SHP77 treated with DMSO at 0.1 percent for 48 hours (cell line): ENCODE data around the gene CRYBA1.

ENCODE experiments used
- DNase-seq: peaks from one replicate; lab custom pipeline; 2025; lab: John Stamatoyannopoulos, UW

The CRYBA1 gene

GRCh38 chr17:29283496-29283895, 36.8 kb downstream of the CRYBA1 start:
- no peak for DNase-seq

GRCh38 chr17:29283961-29284360, 37.3 kb downstream of the CRYBA1 start:
- DNase-seq: no peak

GRCh38 chr17:29289852-29290251, 43.2 kb downstream of the CRYBA1 start:
- no peak for DNase-seq

DNA sequence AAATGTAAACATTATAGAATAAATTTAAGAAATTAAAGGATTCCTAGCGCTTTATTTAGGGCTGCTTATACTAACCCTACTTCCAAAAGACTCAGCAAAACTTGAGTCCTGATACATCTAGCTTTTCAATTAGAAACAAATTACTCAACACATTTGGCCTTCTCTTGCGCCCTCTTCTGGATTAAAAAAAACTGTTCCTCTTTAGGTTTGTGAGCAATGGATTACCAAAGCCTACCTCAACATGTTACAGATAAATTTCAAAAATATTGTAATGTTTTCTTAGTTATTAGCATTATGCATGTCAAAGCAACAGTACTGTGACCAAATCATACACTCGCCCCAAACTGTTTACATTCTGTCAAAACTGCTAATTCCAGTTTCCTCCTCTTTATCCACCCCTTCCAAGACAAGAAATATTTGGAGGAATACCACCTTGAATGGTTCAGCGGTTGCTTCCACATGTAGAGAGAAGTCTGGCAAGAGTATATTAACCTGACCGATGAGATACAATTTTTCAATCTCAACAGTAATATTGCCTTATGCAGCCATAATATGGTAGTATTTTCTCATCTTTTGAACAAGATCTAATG, 44.6 kb downstream of the CRYBA1 start:
- peak; percentile 24 for DNase-seq

DNA sequence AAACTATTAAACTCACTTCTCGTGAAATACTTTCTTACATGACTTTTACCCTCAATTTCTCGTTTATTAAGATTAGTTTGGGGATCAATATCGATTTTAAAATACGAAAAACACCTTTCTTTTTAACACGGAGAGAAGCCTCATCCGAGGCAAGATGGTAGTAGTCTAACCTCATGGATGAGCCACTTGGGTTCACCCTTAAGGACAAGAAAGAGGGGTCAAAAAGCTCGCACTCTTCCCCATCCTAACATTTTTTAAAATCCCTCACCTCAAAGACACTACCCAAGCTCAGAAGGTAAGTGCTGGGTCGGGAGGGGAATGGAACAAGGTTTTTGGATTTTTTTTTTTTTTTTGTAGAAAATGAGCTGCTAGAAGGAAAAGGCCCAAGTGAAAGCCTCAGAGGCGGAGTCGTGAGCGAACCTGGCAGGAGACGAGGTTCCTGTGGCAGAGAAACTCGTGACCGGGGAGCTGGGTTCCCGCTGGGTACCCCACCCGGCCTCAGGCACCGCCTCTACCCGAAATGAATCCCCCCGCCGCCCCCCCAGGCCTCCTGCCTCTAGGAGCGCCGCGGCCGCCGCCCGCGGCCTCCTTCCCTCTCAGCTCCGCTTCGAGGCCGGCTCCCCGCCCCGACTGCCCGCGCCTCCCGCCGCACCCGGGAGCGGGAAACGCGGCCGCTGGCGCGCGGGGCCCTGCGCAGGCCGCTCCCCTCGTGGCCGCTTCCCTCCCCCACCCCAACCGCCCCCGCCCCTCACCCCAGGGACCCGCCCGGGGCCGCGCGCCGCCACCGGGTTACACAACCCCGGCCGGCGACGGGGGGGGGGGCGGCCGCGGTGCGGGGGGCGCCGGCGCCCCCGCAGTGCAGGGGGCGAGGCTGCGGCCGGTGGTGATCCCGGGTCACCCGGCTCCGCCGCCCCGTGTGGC, 45.7 kb downstream of the CRYBA1 start:
- no peak for DNase-seq

- DNase-seq: no peak
Measured at GRCh38 chr17:29292992-29293889, 46.6 kb downstream of the CRYBA1 start.

GRCh38 chr17:29293890-29294579, 47.4 kb downstream of the CRYBA1 start, which contains the start of gene NUFIP2:
NUFIP2 (minus strand) TSS chr17:29294148; CDS start chr17:29294059, 89 bp downstream.
- peak; percentile 98 for DNase-seq

DNA sequence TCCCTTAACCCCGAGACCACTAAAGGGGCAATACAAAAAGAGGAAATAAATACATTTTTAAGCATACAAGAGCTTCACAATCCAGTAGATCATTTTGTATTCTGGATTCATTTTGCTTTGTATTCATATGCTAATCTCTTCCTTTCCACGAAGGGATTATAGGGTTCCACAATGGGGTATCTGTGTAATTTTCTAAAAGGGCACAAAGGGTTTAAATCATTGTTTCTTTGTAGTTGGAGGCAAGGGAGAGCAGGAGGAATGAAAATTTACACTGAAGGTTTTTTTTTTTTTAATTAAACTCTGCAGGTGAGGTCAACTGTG, 47.9 kb downstream of the CRYBA1 start:
- no peak for DNase-seq

DNA sequence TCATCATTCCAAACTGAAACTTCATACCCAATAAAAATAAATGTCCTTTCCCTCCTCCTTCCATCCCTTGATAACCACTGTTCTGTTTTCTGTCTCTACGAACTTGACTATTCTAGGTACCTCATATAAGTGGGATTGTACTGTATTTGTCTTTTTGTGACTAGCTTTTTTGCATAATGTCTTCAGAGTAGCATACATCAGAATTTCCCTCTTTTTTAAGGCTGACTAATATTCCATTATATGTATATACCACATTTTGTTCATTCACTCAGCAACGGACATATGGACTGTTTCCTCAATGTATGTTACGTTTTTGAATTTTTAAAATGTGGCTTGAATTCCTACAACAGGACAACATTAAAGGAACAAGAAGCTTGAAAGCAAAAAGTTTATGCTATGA, 48.8 kb downstream of the CRYBA1 start:
- no peak for DNase-seq

- no peak for DNase-seq
Measured at GRCh38 chr17:29299031-29299430, 52.4 kb downstream of the CRYBA1 start.

DNA sequence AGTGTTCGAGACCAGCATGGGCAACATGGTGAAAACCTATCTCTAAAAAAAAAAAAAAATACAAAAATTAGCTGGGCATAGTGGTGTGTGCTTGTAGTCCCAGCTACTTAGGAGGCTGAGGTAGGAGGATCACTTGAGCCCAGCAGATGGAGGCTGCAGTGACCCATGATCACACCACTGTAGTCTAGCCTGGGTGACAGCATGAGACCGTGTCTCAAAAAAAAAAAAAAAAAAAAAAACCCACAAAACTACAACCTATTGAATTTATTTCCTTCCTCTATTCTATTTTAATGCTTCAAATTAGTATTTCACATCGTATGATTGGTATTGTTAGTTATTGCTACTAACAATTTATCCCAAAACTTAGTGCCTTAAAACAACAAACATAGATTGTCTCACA, 56.7 kb downstream of the CRYBA1 start:
- DNase-seq: no peak
